Left lung (tissue), 10 donors: Measurements from ENCODE around the gene RPL41. TPM values are rescaled to one million over a fixed set of nuclear protein-coding genes. Genes with fewer than 3 reads are reported as not detected.

Experiments used
- ATAC-seq: fragments of 200-7000 bp; cut with Tn5 transposase; one replicate; pipeline ENCODE4 v1.9.1; 2020; ENCODE audit warnings: moderate library complexity
- DNase-seq, 4 donors: peaks; one replicate each; pipeline ENCODE4 v3.0.0-alpha.2; 2013 to 2020
- H3K27ac ChIP-seq, 2 donors: fragments of 200-600 bp; sonication (generic) in 1 of 2; one replicate each; pipeline versions ENCODE4 v1.5.0 to v1.8.0; 2020 to 2021
- H3K27me3 ChIP-seq, 2 donors: fragments of 200-600 bp; sonication (generic) in 1 of 2; one replicate each; pipeline versions ENCODE4 v1.5.0 to v1.8.0; 2020 to 2021
- H3K36me3 ChIP-seq, 2 donors: fragments of 200-600 bp; sonication (generic) in 1 of 2; one replicate each; pipeline versions ENCODE4 v1.5.0 to v1.8.0; 2020 to 2021
- H3K4me1 ChIP-seq, 2 donors: fragments of 200-600 bp; one replicate each; pipeline ENCODE4 v1.8.0; 2021
- H3K4me3 ChIP-seq, 2 donors: fragments of 200-600 bp; sonication (generic) in 1 of 2; one replicate each; pipeline versions ENCODE4 v1.5.0 to v1.8.0; 2020 to 2021; ENCODE audit warnings: mild to moderate bottlenecking in 1 of 2
- H3K9me3 ChIP-seq, 2 donors: fragments of 200-600 bp; sonication (generic) in 1 of 2; one replicate each; pipeline versions ENCODE4 v1.5.0 to v1.8.0; 2020 to 2021
- CTCF ChIP-seq, 2 donors: fragments of 200-600 bp; sonication (generic) in 1 of 2; IDR thresholded peaks; one replicate each; pipeline versions ENCODE4 v1.5.0 to v1.8.0; 2021; ENCODE audit warnings: antibody characterized with exemption in 2 of 2
- intact Hi-C, 2 donors: fragments of 100-400 bp; cut with DNase I; formaldehyde crosslinking; loops; one replicate each; pipeline versions ENCODE4 v1.11.2 to v1.14.2; 2022
- polyA plus RNA-seq, 6 donors: library from polyadenylated mRNA; unstranded; fragments of 120-200 nt; gene quantifications; one replicate each; pipeline ENCODE4 v1.2.1, GENCODE V29; 2013; ENCODE audit not compliant: insufficient read length in 6 of 6
- total RNA-seq, 2 donors: library from RNA; stranded (reverse); fragmentation: NEBNext Ultra II Directional; extraction: Animal tissue kit (Norgen Biotek cat#: 25700); gene quantifications; one replicate each; pipeline ENCODE4 v1.2.1, GENCODE V29; 2021
- donor health status: DM: no; HTN: yes; CAD: no.
- donor health status: DM: no; HTN: no; CAD: no.

Gene RPL41
- total and polyA plus RNA-seq, 8 donors: 3,023 to 6,852 (median 6,158) TPM

- DNase-seq: no peak
- Histone ChIP-seq H3K9me3 (no peaks in the 10 kb centered on the region), H3K36me3 (peaks cover 0 to 73% of the 10 kb centered on the region in 2 donors), H3K4me1 (peaks cover 0 to 41% of the 10 kb centered on the region in 2 donors), H3K4me3 (no peak overlapping the region), H3K27ac (peak overlapping the region; percentile 27 to 71), H3K27me3 (no peaks in the 10 kb centered on the region)
- ATAC-seq: no peak
- TF ChIP-seq CTCF (IDR thresholded peaks at IDR 0.05): no peak
- intact Hi-C loops: no loop called here
These were observed 26.8 kb downstream of the RPL41 start for GRCh38 chr12:56143217-56143616.

DNA sequence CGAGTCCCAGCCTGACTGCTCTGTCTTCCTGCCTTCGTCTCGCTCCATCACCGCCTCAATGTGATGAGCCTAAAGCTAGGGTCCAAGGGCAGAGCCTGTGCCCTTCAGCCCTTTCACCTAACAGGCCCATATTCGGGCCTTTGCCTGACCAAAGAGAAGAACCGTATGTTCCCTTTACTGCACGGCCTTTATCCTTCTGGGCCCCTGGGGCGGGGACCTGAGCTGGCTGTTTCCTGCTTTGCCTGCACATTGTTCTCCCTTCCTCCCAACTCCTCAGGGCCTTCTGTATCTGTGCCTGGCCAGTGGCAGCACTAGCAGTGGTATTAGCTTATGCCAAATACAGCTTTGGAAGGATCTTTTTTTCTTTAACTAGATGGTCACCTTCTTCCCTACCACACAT is 27.4 kb downstream of the RPL41 start:
- Histone ChIP-seq H3K27me3 (no peaks in the 10 kb centered on the region), H3K4me1 (peaks cover 0 to 41% of the 10 kb centered on the region in 2 donors), H3K27ac (peak overlapping the region; percentile 27 to 71), H3K36me3 (peaks cover 0 to 66% of the 10 kb centered on the region in 2 donors), H3K4me3 (no peak overlapping the region), H3K9me3 (no peaks in the 10 kb centered on the region)
- no peak for ATAC-seq
- no peak for DNase-seq
- intact Hi-C loops: no loop called here
- no peak for TF ChIP-seq CTCF (IDR thresholded peaks at IDR 0.05)

- H3K27me3 ChIP-seq: no peaks in the 10 kb centered on the region
- TF ChIP-seq CTCF (IDR thresholded peaks at IDR 0.05): no peak
- peaks cover 0 to 41% of the 10 kb centered on the region in 2 donors for H3K4me1 ChIP-seq
- H3K4me3 ChIP-seq: no peak overlapping the region
- H3K36me3 ChIP-seq: peaks cover 0 to 53% of the 10 kb centered on the region in 2 donors
- ATAC-seq (no peak), DNase-seq (no peak)
- H3K27ac ChIP-seq: peak overlapping the region in 1 of 2 donors; percentile 71
- no peaks in the 10 kb centered on the region for H3K9me3 ChIP-seq
- intact Hi-C loops: no loop called here
These were observed 28.8 kb downstream of the RPL41 start for GRCh38 chr12:56145217-56145616.

GRCh38 chr12:56146492-56147460 is 30.3 kb downstream of the RPL41 start:
- no peak for TF ChIP-seq CTCF (IDR thresholded peaks at IDR 0.05)
- Histone ChIP-seq H3K9me3 (no peaks in the 10 kb centered on the region), H3K27ac (peak overlapping the region in 1 of 2 donors; percentile 16), H3K36me3 (peaks cover 0 to 37% of the 10 kb centered on the region in 2 donors), H3K4me1 (peaks cover 0 to 54% of the 10 kb centered on the region in 2 donors), H3K4me3 (no peak overlapping the region), H3K27me3 (no peaks in the 10 kb centered on the region)
- intact Hi-C loops: no loop called here
- ATAC-seq (no peak), DNase-seq (peak in 2 of 4 donors; percentile 56 to 78)

DNA sequence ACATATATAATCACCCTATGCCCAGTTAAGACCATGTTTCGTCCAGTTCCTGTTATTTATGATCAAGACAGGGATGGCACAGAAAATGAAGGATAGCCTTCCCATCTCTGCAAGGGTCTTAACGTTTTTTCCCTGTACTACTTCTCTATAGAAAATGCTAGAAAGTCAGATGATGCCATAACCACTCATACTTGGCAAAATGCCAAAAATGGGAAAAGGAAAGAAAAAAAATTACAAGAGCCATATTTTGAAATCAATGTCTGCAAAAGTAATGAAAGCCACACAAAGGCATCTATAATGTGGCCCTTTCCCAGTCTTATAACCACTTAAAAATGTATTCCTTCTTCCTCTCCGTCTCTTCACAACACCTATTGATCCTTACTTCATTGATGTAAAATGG is 34.1 kb downstream of the RPL41 start:
- no peaks in the 10 kb centered on the region for H3K36me3 ChIP-seq
- H3K4me1 ChIP-seq: peaks cover 0 to 41% of the 10 kb centered on the region in 2 donors
- no peak for TF ChIP-seq CTCF (IDR thresholded peaks at IDR 0.05)
- no peak overlapping the region for H3K27ac ChIP-seq
- no peaks in the 10 kb centered on the region for H3K27me3 ChIP-seq
- ATAC-seq (no peak), DNase-seq (no peak)
- H3K9me3 ChIP-seq: no peaks in the 10 kb centered on the region
- no peak overlapping the region for H3K4me3 ChIP-seq
- intact Hi-C loops: no loop called here
